OCI-LY7 (cell line): ENCODE measurements around the gene EEF1E1.

Source experiments
- CTCF ChIP-seq: fragments of 200-600 bp; sonication (generic); conservative IDR thresholded peaks from 2 replicates; pipeline ENCODE4 v1.5.1; 2014; ENCODE audit warnings: mild to moderate bottlenecking, antibody characterized with exemption, low read length, moderate library complexity, mixed read lengths
- EZH2phosphoT487 ChIP-seq: fragments of 200-600 bp; sonication (generic); IDR thresholded peaks from 2 replicates; pipeline ENCODE4 v1.6.1; 2018; ENCODE audit warnings: low read depth, borderline replicate concordance, mild to moderate bottlenecking, mixed run types, antibody characterized with exemption, low read length, moderate library complexity, mixed read lengths

GRCh38 chr6:8066108-8066507, 36.2 kb downstream of the EEF1E1 start:
- TF ChIP-seq CTCF (peak; percentile 29; the same call in 1 of the 2 replicates), EZH2phosphoT487 (no peak)
